Mononuclear cell (primary cell): ENCODE measurements around the gene TDRD7. TPM values are rescaled to one million over a fixed set of nuclear protein-coding genes. Genes with fewer than 3 reads are reported as not detected.

Experiments used
- total RNA-seq: library from RNA; depleted of rRNA; stranded (reverse); fragments of >200 nt; gene quantifications from one replicate; pipeline ENCODE4 v1.2.3, GENCODE V29; 2012

The TDRD7 gene
- total RNA-seq, 1 donor: 7.2 TPM

Other genes with a start within 250 kb of the TDRD7 start
- 5.0 TPM for gene CCDC180, start 104.4 kb upstream of the TDRD7 start, total RNA-seq
- 0.84 TPM for gene TMOD1, start 89.6 kb downstream of the TDRD7 start, total RNA-seq
- 10.5 TPM for gene TSTD2, start 221.3 kb downstream of the TDRD7 start, total RNA-seq
- 35.3 TPM for gene NCBP1, start 221.7 kb downstream of the TDRD7 start, total RNA-seq